B cell (primary cell): ENCODE results near the gene TIRAP. TPM values are rescaled to one million over a fixed set of nuclear protein-coding genes. Genes with fewer than 3 reads are reported as not detected.

Experiments used
- ATAC-seq: fragments of 200-7000 bp; cut with Tn5 transposase; one replicate; pipeline ENCODE4 v1.10.0; 2021; ENCODE audit warnings: low read depth, mild to moderate bottlenecking, moderate number of reproducible peaks, moderate library complexity
- CTCF ChIA-PET: fragments of 350-600 bp; sonication (Branson Sonifier 250); formaldehyde crosslinking; loops from one replicate; lab custom pipeline; 2021; ENCODE audit warnings: antibody characterized with exemption, inconsistent platforms; lab: Charles Lee
- POLR2A ChIA-PET: fragments of 350-600 bp; sonication (Branson Sonifier 250); formaldehyde crosslinking; loops from one replicate; lab custom pipeline; 2021; ENCODE audit warnings: antibody characterized with exemption; lab: Charles Lee
- DNase-seq: peaks from one replicate; pipeline ENCODE4 v3.0.0; 2013
- H2AFZ ChIP-seq: 2 replicates; pipeline ENCODE4 v1.6.1; 2012; ENCODE audit warnings: mild to moderate bottlenecking, low read depth, low read length; ENCODE audit not compliant: insufficient read depth, poor library complexity, severe bottlenecking
- H3K27ac ChIP-seq, 2 donors: 1 replicate in 1 of 2; 2 replicates in 1 of 2; pipeline ENCODE4 v1.5.1; 2012 to 2013; ENCODE audit warnings: low read length in 2 of 2, mild to moderate bottlenecking in 2 of 2, moderate library complexity in 1 of 2
- H3K27me3 ChIP-seq, 4 experiments: fragments of 200-600 bp in 1 of 4; sonication (generic) in 1 of 4; replicated peaks in 1 of 4; 1 replicate in 2 of 4; 2 replicates in 2 of 4; pipeline versions ENCODE4 v1.6.1 to v1.7.0; 2013 to 2016; ENCODE audit warnings: low read length in 3 of 4, mild to moderate bottlenecking in 2 of 4, mixed read lengths in 1 of 4, moderate library complexity in 1 of 4; ENCODE audit not compliant: insufficient read depth in 4 of 4, control insufficient read depth in 3 of 4; ENCODE audit errors: control extremely low read depth in 1 of 4
- H3K36me3 ChIP-seq, 2 experiments: replicated peaks in 1 of 2; 1 replicate in 1 of 2; 2 replicates in 1 of 2; pipeline versions ENCODE4 v1.6.1 to v1.7.1; 2013; ENCODE audit warnings: low read length in 1 of 2; ENCODE audit not compliant: insufficient read depth in 2 of 2, control insufficient read depth in 1 of 2; ENCODE audit errors: control extremely low read depth in 1 of 2, extremely low read depth in 1 of 2
- H3K4me1 ChIP-seq, 2 donors: fragments of 200-600 bp in 1 of 2; sonication (generic) in 1 of 2; 1 replicate in 1 of 2; 2 replicates in 1 of 2; pipeline versions ENCODE4 v1.5.1 to v1.6.1; 2013 to 2017; ENCODE audit warnings: low read length in 2 of 2; ENCODE audit not compliant: control insufficient read depth in 2 of 2, insufficient read depth in 2 of 2
- H3K4me2 ChIP-seq: replicated peaks from 2 replicates; pipeline ENCODE3; 2012; ENCODE audit warnings: mild to moderate bottlenecking, low read depth, low read length; ENCODE audit not compliant: poor library complexity, severe bottlenecking
- H3K4me3 ChIP-seq, 5 experiments: fragments of 200-600 bp in 1 of 5; sonication (generic) in 1 of 5; 1 replicate in 3 of 5; 2 replicates in 2 of 5; pipeline versions ENCODE4 v1.5.1 to v1.7.0; 2011 to 2016; ENCODE audit warnings: low read length in 4 of 5, mild to moderate bottlenecking in 4 of 5, low read depth in 2 of 5, control low read depth in 1 of 5, moderate library complexity in 1 of 5; ENCODE audit not compliant: insufficient read depth in 1 of 5; ENCODE audit errors: control extremely low read depth in 1 of 5, extremely low read depth in 1 of 5
- H3K79me2 ChIP-seq: fragments of 200-600 bp; sonication (generic); one replicate; pipeline ENCODE4 v1.6.0; 2016; ENCODE audit warnings: low read length; ENCODE audit not compliant: control insufficient read depth, insufficient read depth
- H3K9ac ChIP-seq: fragments of 200-600 bp; sonication (generic); 2 replicates; pipeline ENCODE4 v1.6.1; 2017; ENCODE audit warnings: mild to moderate bottlenecking, low read length, moderate library complexity
- H3K9me3 ChIP-seq, 3 donors: one replicate each; pipeline versions ENCODE4 v1.6.1 to v1.7.1; 2013; ENCODE audit warnings: low read length in 2 of 3; ENCODE audit not compliant: control insufficient read depth in 2 of 3, insufficient read depth in 1 of 3; ENCODE audit errors: control extremely low read depth in 1 of 3
- H4K20me1 ChIP-seq: 2 replicates; pipeline ENCODE4 v1.6.0; 2012; ENCODE audit warnings: mild to moderate bottlenecking, low read length; ENCODE audit not compliant: insufficient read depth, control insufficient read depth, poor library complexity, severe bottlenecking
- H3K27ac Mint-ChIP-seq: one replicate; pipeline ENCODE4 v1.8.0; 2021; ENCODE audit warnings: mixed read lengths
- H3K27me3 Mint-ChIP-seq: one replicate; pipeline ENCODE4 v1.8.0; 2021; ENCODE audit warnings: mixed read lengths
- H3K4me1 Mint-ChIP-seq: one replicate; pipeline ENCODE4 v1.8.0; 2021; ENCODE audit warnings: mixed read lengths
- H3K4me3 Mint-ChIP-seq: one replicate; pipeline ENCODE4 v1.8.0; 2021; ENCODE audit warnings: mixed read lengths
- H3K9me3 Mint-ChIP-seq: one replicate; pipeline ENCODE4 v1.8.0; 2022; ENCODE audit warnings: mixed read lengths; ENCODE audit not compliant: insufficient read depth
- CTCF ChIP-seq: fragments of 200-600 bp; IDR thresholded peaks from one replicate; pipeline ENCODE4 v1.8.0; 2022; ENCODE audit warnings: antibody characterized with exemption, mild to moderate bottlenecking
- EZH2 ChIP-seq: IDR thresholded peaks from 2 replicates; pipeline ENCODE4 v1.6.1; 2012; ENCODE audit warnings: borderline replicate concordance, low read depth, mild to moderate bottlenecking, moderate library complexity, low read length; ENCODE audit not compliant: insufficient read depth, poor library complexity, severe bottlenecking
- WGBS: methylation state at CpG from one replicate; pipeline ENCODE4 v1.1.5; 2013; ENCODE audit warnings: missing lambda C conversion rate; ENCODE audit not compliant: insufficient coverage; 5-methylcytosine and 5-hydroxymethylcytosine counted together
- intact Hi-C: fragments of 100-400 bp; cut with micrococcal nuclease; formaldehyde crosslinking; loops from one replicate; pipeline ENCODE4 v1.10.0; 2022
- polyA plus RNA-seq: library from polyadenylated mRNA; depleted of rRNA; stranded (reverse); fragments of >200 nt; gene quantifications from 2 replicates; pipeline ENCODE4 v1.2.3, GENCODE V29; 2012
- total RNA-seq, 2 donors: library from RNA; stranded (reverse); fragments of 120-200 nt in 1 of 2; gene quantifications; 1 replicate in 1 of 2; 2 replicates in 1 of 2; pipeline versions ENCODE4 v1.2.3 to v1.2.4, GENCODE V29; 2013 to 2022

TIRAP gene
- total and polyA plus RNA-seq, 2 donors (not counting 1 experiment from before 2014, with no cell fraction given) = 9.9 to 25.1 TPM

DNA sequence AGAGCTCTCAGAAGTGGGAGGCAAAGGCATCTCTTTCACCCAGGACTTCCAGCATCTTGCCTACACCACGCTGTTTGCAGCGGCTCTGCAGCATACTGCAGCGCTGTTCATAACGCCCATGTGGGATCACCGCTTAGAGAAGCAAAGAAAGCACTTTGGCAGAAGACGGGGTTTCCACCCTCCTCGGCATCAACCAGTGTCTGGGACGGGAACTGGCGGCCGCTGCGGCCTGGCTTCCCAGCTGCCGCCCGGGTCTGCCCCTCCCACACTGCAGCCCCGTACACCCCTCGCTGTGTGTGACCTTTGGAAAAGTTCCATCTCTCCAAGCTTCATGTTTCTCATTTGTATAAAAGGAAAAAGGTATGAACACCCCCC, 545 bp upstream of the TIRAP start:
- H3K4me3 Mint-ChIP-seq = peak overlapping the region; percentile 100
- peaks cover 24% of the 10 kb centered on the region for H3K79me2 ChIP-seq
- peaks cover 44% of the 10 kb centered on the region for H3K4me1 Mint-ChIP-seq
- H3K9me3 Mint-ChIP-seq = no peaks in the 10 kb centered on the region
- POLR2A ChIA-PET = interaction anchor here (0.7 to 1.8 kb wide), 4 partner anchors 9 to 660 kb away, joined by 3 to 9 read pairs (median 4); partner anchors contain the start of genes DCPS, FOXRED1 and SRPRA
- WGBS = 4% methylated on average over 14 of the region's 15 CpGs
- no peaks in the 10 kb centered on the region for H4K20me1 ChIP-seq
- peaks cover 0 to under 1% of the 10 kb centered on the region in 2 experiments for H3K36me3 ChIP-seq
- TF ChIP-seq EZH2 = no peak
- TF ChIP-seq CTCF = no peak
- peaks cover 17 to 31% of the 10 kb centered on the region in 2 donors for H3K4me1 ChIP-seq
- no peaks in the 10 kb centered on the region for H3K9me3 ChIP-seq
- CTCF ChIA-PET = interaction anchor here (1.1 kb wide), 1 partner anchor 28 kb away, joined by 5 read pairs; no protein-coding TSS in a partner anchor
- intact Hi-C loops = no loop called here
- peak overlapping the region; percentile 95 for H3K27ac Mint-ChIP-seq
- H3K4me3 ChIP-seq = peak overlapping the region; percentile 53 to 87 (median 73)
- peak overlapping the region; percentile 69 to 86 for H3K27ac ChIP-seq
- peak; percentile 49 for DNase-seq
- no peaks in the 10 kb centered on the region for H3K27me3 Mint-ChIP-seq
- H3K9ac ChIP-seq = peak overlapping the region; percentile 84
- H3K4me2 ChIP-seq = peak overlapping the region; percentile 97
- H3K27me3 ChIP-seq = no peaks in the 10 kb centered on the region
- ATAC-seq = peak; percentile 15
- peak overlapping the region; percentile 94 for H2AFZ ChIP-seq

DNA sequence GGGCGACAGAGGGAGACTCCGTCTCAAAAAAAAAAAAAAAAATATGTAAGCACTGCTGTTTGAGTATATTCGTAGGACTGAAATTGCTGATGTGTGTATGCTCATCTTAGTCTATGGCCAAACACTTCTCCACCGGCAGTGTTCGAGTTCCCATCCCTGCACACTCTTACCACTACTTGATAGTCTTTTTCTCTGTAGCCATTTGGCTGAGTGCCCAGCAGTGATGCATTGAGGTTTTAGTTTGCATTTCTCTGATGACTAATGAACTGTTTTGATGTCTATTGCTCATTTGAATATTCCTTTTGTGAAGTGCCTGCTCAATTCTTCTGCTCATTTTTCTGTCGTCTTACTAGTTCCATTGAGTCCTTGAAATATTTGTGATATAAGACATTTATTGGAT, 1.9 kb downstream of the TIRAP start:
- intact Hi-C loops = loop anchor here (1.0 kb wide), 1 partner anchor 18 kb away; no protein-coding TSS in a partner anchor
- no peaks in the 10 kb centered on the region for H3K9me3 ChIP-seq
- H3K27me3 Mint-ChIP-seq = no peaks in the 10 kb centered on the region
- POLR2A ChIA-PET = interaction anchor here (0.7 kb wide), 1 partner anchor 13 kb away, joined by 3 read pairs; no protein-coding TSS in a partner anchor
- H3K79me2 ChIP-seq = peaks cover 27% of the 10 kb centered on the region
- CTCF ChIA-PET = interaction anchor here (0.7 kb wide), 1 partner anchor 19 kb away, joined by 3 read pairs; the partner anchor contains the start of gene DCPS
- ATAC-seq = peak; percentile 16
- H3K4me1 Mint-ChIP-seq = peaks cover 38% of the 10 kb centered on the region
- H3K27ac Mint-ChIP-seq = peak overlapping the region; percentile 87
- no peaks in the 10 kb centered on the region for H3K9me3 Mint-ChIP-seq
- H3K36me3 ChIP-seq = peaks cover 0 to 10% of the 10 kb centered on the region in 2 experiments
- DNase-seq = peak; percentile 56
- H3K4me2 ChIP-seq = peak overlapping the region; percentile 26
- no peak overlapping the region for H3K27ac ChIP-seq
- TF ChIP-seq CTCF (no peak), EZH2 (no peak)
- H3K27me3 ChIP-seq = no peaks in the 10 kb centered on the region
- H2AFZ ChIP-seq = no peak overlapping the region
- no CpG with 5 or more reads among the region's 6 CpGs for WGBS
- peak overlapping the region in 1 of 5 experiments; percentile 7 for H3K4me3 ChIP-seq
- H3K4me1 ChIP-seq = peaks cover 17 to 31% of the 10 kb centered on the region in 2 donors
- H3K9ac ChIP-seq = peak overlapping the region; percentile 12
- H4K20me1 ChIP-seq = no peaks in the 10 kb centered on the region
- H3K4me3 Mint-ChIP-seq = peak overlapping the region; percentile 83
